HG03354 (cell line): ENCODE results near the gene TMEM201.
"Not testable (repeated sequence)": the region's sequence is repeated elsewhere in the genome, so short reads cannot be mapped to it uniquely, and the experiment has no call there.

Experiments used
- ATAC-seq: cut with Tn5 transposase; IDR thresholded peaks from one replicate; pipeline ENCODE4 v1.9.1; 2021; ENCODE audit warnings: mild to moderate bottlenecking; ENCODE audit not compliant: unreplicated experiment, poor library complexity, severe bottlenecking

TMEM201 gene

GRCh38 chr1:9588551-9589143 lies at the start of gene TMEM201:
Gene TMEM201, plus strand, starts transcription at chr1:9588911. Its CDS starts 20 bp downstream, at chr1:9588931.
- peak; percentile 72 for ATAC-seq

DNA sequence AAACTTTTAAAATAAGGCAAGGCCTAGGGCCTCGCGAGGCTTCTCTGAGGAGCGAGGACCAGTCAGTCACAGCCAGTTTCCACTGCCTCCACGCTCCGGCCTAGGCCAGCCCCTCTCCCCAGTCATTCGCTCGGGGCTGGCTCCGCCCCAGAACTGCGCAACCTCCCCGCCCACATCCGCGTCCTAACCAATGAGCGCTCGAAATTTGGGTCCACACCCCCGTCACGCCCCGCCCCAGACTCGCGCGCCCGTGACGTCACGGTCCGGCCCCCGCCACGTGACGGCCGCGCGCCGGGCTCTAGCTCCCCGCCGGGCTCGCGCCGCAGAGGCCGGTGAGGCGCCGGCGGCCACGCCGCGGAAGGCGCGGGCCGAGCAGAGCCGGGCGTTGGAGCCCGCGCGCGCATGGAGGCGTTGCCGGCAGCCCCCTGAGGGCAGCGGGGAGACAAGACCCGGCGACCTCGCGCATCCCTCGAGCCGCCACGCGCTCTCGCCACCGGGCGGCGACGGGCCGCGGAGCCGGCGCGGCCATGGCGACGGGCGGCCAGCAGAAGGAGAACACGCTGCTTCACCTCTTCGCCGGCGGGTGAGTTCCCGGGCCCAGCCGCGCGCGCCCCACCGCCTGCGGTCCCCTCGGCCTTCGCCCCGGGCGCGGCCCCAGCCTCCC lies 49.4 kb upstream of the TMEM201 start, which contains the start of gene SLC25A33:
Gene SLC25A33 (plus strand): TSS at position 301 of the 664 bp plus-strand sequence. CDS start 227 bp downstream, at position 528.
- peak; percentile 94 for ATAC-seq

- ATAC-seq = peak; percentile 45
Measured at GRCh38 chr1:9539829-9540550, 48.7 kb upstream of the TMEM201 start.

- ATAC-seq = no peak
Measured at GRCh38 chr1:9542430-9542829, 46.3 kb upstream of the TMEM201 start.

DNA sequence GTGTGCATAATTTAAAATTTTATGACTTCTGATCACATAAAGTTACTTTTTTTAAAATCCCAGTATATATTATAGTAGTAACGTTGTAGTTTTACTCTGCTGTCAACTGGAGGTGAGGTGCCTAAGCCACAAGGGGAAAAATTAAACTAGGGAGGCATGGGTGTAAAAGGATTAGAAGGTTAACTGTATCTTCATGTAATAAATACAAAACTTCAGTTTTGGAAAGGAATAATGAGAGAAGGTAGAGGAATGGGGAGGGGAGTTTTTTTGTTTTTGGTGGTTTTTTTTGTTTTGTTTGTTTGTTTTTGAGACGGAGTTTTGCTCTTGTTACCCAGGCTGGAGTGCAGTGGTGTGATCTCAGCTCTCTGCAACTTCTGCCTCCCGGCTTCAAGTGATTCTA lies 43.8 kb upstream of the TMEM201 start:
- no peak for ATAC-seq

DNA sequence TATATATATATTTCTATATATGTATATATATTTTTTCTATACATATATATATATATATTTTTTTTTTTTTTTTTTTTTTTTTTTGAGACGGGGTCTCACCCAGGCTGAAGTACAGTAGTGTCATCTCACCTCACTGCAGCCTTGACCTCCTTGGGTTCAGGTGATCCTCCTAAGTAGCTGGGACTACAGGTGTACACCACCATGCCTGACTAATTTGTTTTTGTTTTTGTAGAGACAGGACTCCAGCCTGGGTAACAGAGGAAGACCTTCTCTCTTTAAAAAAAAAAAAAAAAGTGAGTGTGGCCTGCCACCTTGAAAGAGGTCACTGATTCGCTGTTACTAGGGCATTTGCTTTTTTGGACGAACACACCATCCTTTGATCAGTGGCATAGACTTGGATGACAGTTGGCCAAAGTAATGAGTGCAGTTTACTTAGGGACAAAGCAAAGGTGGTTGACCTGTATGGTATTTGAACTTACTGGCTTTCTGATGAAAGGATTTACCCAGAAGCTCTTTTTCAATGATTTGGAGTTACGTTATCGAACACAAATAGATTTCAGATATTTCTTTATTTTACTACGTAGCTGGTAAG lies 38.7 kb upstream of the TMEM201 start:
- ATAC-seq = no peak

GRCh38 chr1:9551984-9552383 lies 36.7 kb upstream of the TMEM201 start:
- ATAC-seq = no peak

GRCh38 chr1:9553736-9554144 lies 35.0 kb upstream of the TMEM201 start:
- no peak for ATAC-seq

GRCh38 chr1:9555942-9556341 lies 32.8 kb upstream of the TMEM201 start:
- no peak for ATAC-seq

DNA sequence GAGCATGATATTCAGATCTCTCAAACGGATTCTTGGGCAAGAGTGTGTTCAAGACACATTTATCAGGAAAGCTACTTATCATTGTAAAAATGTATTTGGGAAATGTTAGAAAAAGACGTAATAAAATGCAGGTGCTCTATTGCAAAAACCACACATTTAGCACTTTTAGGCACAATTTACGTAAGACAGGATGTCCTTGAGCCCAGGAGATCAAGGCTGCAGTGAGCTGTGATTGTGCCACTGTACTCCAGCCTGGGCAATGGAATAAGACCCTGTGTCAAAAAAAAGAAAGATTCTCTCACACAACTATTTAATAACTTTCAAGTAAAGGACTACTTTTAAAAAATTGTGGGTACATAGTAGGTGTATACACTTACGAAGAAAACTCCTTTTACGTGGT lies 31.1 kb upstream of the TMEM201 start:
- no peak for ATAC-seq

GRCh38 chr1:9558271-9558945 lies 30.3 kb upstream of the TMEM201 start:
- no peak for ATAC-seq

DNA sequence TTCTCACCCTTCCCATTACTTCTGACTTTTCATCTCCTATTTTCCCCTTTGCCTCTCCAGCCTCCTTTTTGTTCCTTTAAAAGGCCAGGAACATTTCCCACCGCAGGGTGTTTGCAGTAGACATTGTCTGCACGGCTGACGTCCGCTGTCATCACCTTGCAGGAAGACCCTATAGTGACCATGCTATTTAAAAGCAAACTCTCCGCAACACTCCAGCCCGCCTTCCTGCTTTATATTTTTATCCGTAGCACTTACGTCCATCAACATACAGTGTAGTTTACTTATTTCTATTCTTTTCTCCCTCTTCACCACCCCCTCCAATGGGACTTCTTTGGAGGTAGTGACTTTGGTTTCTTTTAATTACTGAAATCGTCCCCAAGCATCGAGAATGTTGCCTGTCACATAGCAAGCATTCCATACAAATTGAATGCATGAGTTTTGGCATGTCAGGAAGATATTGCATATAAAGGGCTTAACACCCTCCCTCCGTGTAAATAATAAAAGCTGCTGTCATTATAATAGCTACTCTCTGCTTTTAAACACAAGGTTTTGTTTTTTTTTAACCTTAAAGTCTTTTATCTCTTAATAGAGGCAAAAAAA lies 29.7 kb upstream of the TMEM201 start:
- ATAC-seq = no peak

GRCh38 chr1:9559673-9560072 lies 29.0 kb upstream of the TMEM201 start:
- no peak for ATAC-seq

DNA sequence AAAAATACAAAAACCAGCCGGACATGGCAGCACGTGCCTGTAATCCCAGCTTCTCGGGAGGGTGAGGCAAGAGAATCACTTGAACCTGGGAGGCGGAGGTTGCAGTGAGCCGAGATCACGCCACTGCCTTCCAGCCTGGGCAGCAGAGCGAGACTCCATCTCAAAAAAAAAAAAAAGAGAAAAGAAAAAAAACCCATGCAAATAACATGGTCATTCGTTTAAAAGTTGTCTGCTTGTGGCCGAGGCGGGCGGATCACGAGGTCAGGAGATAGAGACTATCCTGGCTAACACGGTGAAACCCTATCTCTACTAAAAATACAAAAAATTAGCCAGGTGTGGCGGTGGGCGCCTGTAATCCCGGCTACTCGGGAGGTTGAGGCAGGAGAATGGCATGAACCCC lies 28.6 kb upstream of the TMEM201 start:
- ATAC-seq = not testable (repeated sequence)

- ATAC-seq = no peak
Measured at GRCh38 chr1:9561429-9561828, 27.3 kb upstream of the TMEM201 start.

DNA sequence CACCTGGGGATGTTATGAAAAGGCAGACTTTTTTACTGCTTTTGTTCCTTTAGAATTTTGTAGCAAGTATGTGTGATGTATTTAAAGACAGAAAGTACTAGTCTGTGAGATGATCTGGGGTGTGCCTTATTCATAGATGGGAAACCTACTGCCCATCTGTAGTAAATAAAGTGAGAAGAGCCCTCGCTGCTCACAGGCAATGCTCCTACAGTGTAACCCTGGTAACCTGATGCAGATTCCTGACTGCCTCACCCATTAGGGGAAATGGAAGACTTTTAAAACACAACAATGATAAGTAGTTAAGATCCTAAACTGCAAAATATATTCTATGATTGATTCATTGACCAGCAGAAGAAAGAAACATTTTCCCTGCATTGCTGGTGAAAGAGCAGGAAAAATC lies 19.4 kb upstream of the TMEM201 start:
- no peak for ATAC-seq

DNA sequence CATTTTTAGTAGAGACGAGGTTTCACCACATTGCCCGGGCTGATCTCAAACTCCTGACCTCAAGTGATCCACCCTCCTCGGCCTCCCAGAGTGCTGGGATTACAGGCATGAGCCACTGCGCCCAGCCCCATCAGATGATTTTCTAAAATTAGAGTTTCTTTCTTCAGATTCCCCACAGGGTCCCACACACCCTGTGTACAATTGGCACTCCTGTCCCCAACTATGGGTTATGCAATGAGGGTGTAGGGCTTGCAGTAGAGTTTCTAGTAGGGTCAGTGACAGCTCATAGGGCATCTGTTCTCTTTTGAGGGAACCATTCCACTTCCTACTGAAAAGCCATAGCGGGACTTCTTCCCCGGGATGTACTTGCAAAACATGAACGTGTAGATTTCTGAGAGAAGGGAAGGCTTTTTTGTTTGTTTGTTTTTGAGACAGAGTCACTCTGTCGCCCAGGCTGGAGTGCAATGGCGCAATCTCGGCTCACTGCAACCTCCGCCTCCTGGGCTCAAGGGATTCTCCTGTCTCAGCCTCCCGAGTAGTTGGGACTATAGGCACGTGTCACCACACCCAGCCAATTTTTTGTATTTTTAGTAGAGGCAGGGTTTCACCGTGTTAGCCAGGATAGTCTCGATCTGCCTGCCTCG lies 17.7 kb upstream of the TMEM201 start:
- ATAC-seq = not testable (repeated sequence)

- ATAC-seq = no peak
Measured at GRCh38 chr1:9573723-9574122, 15.0 kb upstream of the TMEM201 start.

GRCh38 chr1:9575486-9575885 lies 13.2 kb upstream of the TMEM201 start:
- no peak for ATAC-seq
